NCI-H446 (cell line): Measurements from ENCODE around the gene PTX4.

Source experiments
- DNase-seq, 2 experiments: peaks; one replicate each; lab custom pipeline; 2025; lab: John Stamatoyannopoulos, UW

Gene PTX4

DNA sequence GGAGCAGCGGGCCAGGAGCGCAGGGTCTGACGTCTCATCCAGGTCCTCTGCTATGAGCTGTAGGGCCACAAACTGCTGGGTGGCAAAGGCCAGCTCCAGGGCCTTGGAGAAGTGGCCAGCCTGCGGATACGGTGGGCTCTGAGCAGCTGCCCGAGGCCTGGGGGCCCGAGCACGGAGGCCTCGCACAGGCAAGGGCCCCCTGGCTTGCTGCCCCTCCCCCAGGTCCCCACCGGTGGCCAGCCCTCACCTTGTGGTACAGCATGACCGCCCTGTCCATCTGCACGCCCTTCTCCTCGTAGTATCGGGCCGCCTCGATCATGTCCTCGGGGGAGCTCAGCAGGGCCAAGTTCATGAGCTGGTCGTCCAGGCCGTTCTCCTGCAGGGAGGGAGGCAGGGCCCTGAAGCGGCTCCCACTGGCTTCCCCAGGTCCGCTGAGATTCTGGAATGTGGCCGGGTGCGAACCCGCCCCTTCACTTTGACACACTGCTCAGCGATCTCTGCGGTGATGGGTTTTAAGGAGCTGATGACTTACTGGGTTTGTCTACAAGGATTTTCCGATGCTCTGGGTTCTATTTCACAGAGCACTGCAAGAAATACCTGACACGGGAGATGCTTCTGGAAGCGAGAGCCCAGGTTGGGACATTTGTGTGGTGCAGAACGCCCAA lies 35.0 kb upstream of the PTX4 start:
- no peak for DNase-seq

GRCh38 chr16:1520461-1520860 lies 31.7 kb upstream of the PTX4 start:
- DNase-seq = no peak

DNA sequence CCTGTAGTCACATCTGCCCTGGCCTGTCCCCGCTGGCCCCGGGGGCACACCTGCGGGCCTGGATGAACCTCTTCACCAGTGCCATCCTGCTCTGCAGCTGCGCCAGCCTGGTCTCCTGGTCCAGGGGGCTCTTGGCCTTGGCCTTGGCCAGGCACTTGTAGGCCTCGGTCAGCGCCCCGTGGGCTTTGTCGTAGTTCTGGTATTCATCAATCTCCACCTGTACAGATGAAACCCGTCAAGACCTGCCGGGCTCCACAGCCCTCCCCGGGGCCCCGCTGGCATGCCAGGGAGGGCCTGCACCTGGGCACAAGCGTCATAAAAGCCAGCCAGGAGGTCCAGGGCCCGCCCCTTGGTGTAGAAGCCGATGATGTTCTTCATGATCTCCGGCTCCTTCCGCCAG lies 31.1 kb upstream of the PTX4 start:
- no peak for DNase-seq

- DNase-seq = no peak
These were observed 29.9 kb upstream of the PTX4 start for GRCh38 chr16:1518626-1519135.

DNA sequence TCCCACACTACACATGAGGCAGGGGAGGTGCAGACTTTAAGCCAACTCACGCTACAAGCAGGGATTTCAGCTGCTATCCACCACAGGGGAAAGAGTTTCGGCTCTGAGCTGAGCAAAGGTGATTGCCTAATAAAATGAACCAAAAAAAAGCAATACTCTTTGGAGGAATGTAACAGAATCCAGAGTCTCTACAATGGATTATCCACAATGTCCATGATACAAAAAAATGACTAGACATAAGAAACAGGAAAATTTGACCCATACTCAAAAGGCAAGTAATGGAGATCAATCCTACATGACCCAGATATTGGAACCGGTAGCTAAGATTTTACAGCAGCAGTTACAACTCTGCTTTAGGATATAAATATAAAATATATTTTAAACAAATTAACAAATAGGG lies 25.8 kb upstream of the PTX4 start:
- no peak for DNase-seq

DNA sequence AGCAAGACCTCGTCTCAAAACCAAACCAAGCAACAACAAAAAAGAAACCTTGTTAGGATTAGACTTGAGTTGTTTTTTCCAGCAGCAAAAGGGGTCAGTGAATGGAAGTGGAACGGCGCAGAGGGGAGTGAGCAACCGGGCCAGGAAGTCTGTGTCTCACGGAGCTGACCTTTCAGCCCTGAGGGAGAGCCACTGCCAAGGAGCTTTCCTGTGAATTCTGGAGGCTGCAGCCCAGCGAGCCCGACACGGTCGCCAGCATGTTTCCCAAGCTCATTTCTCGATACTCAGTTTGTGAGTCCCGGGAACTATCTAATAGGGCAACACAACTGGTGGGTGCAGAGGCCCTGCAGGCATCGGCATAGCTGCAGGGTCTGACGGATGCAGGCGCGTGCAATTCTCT lies 24.0 kb upstream of the PTX4 start:
- DNase-seq = no peak

DNA sequence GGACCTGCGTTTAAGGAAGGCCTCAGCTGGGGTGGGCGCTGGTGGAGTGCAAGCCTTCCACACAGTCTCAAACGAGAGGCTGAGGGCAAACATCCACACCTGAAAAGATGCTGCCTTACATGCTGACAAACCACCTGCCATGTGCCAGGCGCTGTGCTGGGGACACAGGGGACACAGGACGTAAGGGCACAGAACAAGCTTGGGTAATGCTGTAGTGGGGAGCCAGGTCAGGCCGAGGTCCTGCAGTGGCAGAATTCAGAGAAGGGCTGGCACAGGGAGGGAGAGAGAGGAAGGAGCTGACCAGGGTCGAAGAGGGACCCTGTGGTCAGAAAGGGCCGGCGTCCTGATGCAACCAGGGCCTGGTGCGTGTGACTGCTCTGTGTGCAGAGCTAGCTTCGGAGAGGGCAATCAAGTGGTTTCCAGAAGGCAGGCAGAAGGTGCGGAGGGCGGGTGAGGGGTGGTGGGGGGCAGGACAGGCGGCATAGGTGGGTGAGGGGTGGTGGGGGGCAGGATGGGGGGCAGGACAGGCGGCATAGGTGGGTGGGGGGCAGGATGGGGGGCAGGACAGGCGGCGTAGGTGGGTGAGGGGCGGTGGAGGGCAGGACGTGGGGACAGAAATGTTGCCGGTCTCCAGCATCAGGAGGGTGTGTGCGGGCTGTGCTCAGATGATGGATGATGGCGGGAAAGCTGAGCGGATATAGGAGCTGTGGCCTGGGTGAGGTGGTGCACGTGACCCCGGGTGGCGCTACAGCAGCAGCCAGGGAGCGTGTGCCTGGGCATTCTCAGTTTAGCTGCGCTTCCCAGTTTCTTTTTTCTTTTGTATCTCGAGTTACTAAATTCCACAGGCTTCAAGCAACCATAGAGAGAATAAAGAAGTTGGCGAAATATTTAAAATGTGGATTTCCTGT lies 23.2 kb upstream of the PTX4 start:
- no peak for DNase-seq

DNA sequence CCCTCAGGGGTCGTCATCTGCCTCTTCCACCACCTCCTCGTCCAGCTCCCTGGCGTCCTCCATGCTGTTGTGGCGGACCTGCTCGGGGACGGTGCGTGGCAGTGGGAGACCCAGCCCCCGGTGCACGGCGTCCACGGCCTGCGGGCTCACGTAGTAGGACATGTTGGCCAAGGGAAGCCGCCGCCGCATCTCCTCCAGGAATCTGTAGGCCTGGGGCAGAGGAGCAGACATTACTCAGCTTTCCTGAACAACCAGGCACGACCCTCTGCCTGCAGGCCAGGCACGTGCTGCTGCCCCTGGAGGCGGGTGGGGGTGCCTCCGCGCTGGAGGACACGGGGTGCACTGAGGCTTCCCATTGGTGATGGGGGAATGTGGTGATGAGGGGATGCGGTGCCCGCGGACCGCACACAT lies 22.2 kb upstream of the PTX4 start:
- no peak for DNase-seq

DNA sequence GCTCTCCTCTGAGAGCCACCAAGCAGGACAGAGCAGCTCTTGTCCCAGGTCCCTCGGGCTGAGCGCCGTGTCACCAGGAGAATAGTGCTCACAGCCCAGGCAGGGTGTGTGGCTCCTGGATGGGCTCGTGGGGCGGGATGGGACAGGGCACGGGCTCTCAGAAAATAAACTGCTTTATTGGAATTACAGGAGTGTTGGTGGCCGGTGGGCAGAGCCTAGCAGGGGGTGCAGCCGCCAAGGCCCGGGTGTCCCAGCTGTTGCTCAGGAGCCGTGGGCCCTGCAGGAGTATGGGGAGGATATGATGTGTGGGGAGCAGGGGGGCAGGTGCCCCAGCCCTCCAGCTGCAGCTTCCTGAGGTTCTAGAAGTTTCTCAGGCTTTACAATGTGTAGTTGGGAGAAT lies 21.5 kb upstream of the PTX4 start:
- DNase-seq = no peak

- no peak for DNase-seq
These were observed 20.8 kb upstream of the PTX4 start for GRCh38 chr16:1509307-1510221.

DNA sequence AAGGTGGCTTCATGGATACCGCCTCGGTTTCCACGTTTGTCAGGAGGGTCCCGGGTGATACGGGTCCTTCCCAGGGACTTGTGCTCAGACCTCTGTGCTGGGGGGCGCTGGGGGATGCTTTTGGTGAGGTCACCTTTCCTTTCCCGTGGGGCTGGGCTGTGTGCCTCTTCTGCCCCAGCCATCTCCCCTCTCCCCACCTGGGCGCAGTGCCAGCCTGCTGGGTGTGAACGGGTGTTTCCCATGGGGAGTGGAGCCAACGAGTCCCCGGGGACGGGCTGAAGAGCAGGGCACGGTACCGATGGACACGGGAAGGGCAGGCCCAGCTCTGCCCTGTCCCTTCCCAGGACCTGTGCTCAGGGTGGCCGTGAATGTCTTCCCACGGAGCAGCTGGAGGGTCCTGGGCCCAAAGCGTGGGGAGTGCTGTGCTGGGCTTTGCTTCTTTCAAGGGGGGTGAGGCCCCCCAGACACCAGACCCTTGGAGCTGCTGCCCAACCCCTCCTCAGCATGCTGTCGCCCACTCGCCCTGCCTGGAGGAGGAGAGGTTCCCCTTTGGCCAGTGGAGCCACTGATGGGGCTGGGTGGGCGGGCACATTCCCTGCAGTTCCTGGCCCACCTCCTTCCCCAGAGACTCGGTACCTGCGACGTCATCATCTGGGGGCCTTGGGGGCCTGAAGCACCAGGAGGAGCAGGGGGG lies 19.9 kb upstream of the PTX4 start:
- DNase-seq = no peak

GRCh38 chr16:1506494-1507213 lies 17.9 kb upstream of the PTX4 start:
- DNase-seq = no peak

DNA sequence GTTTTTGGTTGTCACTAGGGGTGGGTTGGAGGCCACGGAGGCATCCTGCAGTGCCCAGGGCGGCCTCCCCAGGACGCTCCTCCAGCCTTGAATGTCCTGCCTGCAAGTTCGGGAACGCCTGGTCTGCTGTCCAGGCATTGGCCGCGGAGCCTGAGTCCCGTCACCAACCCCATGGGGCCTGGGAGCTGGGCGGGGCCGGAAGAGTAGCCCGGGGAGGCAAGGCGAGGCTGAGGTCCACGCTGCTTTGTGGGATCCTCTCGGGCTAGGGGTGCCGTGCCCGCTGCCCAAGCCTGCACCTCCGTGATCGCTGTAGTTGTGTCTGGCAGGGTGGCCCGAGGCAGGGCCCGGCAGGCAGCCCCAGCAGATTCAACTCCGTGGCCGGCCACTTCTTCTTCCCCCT lies 17.2 kb upstream of the PTX4 start:
- no peak for DNase-seq

GRCh38 chr16:1505073-1505844 lies 16.5 kb upstream of the PTX4 start:
- no peak for DNase-seq

DNA sequence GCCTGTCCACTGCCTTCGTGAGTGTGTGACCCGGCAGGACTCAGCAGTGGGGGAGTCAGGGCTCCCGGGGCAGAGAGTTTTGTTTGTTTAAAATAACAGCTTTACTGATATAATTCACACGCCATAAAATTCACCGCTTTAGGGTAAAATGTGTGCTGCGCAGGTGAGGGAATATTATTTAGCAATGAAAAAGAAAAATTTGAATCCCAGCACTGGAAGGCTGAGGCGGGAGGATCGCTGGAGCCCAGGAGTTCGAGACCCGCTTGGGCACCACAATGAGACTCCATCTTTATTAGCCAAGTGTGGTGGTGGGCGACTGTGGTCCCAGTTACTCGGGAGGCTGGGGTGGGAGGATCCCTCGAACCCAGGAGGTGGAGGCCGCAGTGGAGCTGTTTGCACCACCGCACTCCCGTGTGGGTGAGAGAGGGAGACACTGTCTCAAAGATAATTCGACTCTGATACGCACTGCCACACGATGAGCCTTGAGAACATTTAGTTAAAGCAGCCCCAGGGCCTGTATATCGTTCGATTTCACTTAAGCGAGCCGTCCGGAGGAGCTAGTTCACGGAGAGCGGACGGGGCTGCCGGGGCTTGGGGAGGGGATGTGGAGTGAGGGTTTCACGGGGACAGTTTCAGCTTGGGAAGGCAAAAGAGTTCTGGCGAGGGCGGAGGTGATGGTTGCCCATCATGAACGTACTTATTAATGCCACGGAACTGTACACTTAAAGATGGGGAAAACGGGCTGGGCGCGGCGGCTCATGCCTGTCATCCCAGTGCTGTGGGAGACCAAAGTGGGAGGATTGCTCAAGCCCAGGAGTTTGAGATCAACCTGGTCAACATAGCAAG lies 14.6 kb upstream of the PTX4 start:
- DNase-seq = no peak

DNA sequence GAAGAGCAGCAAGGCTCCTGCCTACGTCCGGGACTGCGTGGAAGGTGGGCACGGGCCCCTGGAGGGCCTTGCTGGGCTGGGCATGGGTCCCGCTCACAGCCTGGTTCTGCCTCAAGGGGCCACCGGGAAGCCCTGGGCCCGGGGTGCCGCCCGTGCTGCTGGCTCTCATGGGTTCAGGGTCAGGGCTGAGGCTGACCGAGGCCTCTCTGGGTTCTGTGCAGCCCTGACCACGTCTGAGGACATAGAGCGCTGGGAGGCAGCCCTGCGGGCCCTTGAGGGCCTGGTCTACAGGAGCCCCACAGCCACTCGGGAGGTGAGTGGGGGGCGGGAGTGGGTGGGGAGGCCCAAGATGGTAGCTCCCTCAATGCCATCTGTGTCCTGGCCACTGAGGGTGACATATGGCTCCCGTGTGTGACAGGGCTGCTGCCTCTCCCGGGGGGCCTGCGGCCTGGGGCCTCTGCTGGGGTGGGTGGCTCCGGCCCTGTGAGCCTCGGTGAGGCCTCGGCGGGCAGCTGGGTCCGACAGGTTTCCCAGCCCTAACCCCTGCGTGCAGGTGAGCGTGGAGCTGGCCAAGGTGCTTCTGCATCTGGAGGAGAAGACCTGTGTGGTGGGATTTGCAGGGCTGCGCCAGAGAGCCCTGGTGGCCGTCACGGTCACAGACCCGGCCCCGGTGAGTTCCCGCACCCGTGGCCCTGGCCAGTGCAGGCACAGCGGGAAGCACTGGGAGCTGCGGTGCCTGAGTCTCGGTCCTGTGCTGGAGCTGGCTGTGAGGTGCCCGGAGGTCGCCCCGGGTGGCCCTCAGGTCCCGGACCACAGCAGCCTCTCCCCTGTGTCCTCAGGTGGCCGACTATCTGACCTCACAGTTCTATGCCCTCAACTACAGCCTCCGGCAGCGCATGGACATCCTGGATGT lies 13.6 kb upstream of the PTX4 start:
- no peak for DNase-seq

GRCh38 chr16:1501630-1502029 lies 12.9 kb upstream of the PTX4 start:
- no peak for DNase-seq

DNA sequence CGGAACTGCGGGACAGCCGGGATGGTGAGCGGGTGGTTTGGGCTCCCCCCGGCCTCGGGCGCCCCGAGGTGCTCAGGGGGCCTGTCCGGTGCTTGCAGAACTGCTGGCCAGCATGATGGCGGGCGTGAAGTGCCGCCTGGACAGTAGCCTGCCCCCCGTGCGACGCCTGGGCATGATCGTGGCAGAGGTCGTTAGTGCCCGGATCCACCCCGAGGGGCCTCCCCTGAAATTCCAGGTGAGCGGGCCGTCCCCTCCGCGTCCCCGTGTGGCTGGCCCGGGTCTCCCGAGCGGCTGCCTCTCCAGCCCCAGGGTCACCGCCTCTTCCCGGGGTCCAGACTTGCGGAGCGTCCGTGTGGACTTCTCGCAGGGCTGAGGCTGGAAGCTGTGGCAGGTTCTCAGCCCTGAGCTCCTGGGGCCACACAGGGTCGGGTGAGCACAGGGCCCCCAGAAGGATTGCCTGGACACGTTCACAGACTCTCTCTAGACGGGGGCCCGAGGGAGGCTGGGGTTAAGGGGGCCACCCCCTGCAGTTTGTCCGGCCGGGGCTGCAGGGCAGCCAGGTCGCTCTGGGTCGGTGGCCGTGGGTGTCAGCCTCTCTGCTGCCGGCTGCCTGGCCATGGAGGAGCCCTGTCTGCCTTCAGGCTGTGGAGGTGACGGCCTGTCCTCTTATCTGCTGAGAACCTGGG lies 11.9 kb upstream of the PTX4 start:
- no peak for DNase-seq
